ENCODE results near the gene SCN4A. TPM values are rescaled to one million over a fixed set of nuclear protein-coding genes. Genes with fewer than 3 reads are reported as not detected.
A peak's percentile ranks its signal among the peaks of the same experiment; 100 is the strongest.

The SCN4A gene
- total RNA-seq, 3 donors from 2014 or later (not counting 1 experiment from before 2014, with no cell fraction given): 0.10 to 0.14 (median 0.14) TPM

- Mint-ChIP-seq H3K27me3 (ENCODE audit: low read depth in 2 of 2) (no peaks in the 10 kb centered on the region), H3K4me1 (peaks cover 64 to 66% of the 10 kb centered on the region in 2 donors), H3K27ac (peak overlapping the region; percentile 94 to 100), H3K4me3 (peak overlapping the region; percentile 98), H3K9me3 (no peaks in the 10 kb centered on the region), H3K36me3 (no peaks in the 10 kb centered on the region)
- H3K36me3 ChIP-seq (ENCODE audit: control insufficient read depth, insufficient read depth, low read length): no peaks in the 10 kb centered on the region
- H3K27me3 ChIP-seq (ENCODE audit: control insufficient read depth, insufficient read depth, low read length): no peaks in the 10 kb centered on the region
- H3K4me3 ChIP-seq (ENCODE audit: low read length): peak overlapping the region; percentile 31
- H3K27ac ChIP-seq (ENCODE audit: low read length): peak overlapping the region; percentile 91
- DNase-seq: no peak
- H3K4me1 ChIP-seq (ENCODE audit: control insufficient read depth, insufficient read depth, low read length): peaks cover 64% of the 10 kb centered on the region
- WGBS (ENCODE audit: insufficient coverage): 5% methylated on average over 3 of the region's 3 CpGs
- ATAC-seq: no peak
- no peaks in the 10 kb centered on the region for H3K9me3 ChIP-seq (ENCODE audit: control insufficient read depth, insufficient read depth, low read length)
- intact Hi-C loops (cut with micrococcal nuclease): loop anchor here (1.0 kb wide), 1 partner anchor 8 kb away; no protein-coding TSS in a partner anchor
- TF ChIP-seq CTCF (IDR thresholded peaks at IDR 0.05): no peak
Observed at GRCh38 chr17:64016974-64017373, 44.3 kb upstream of the SCN4A start.

GRCh38 chr17:64016231-64016784 is 43.6 kb upstream of the SCN4A start:
- peaks cover 65 to 70% of the 10 kb centered on the region in 2 donors for H3K4me1 Mint-ChIP-seq
- no peaks in the 10 kb centered on the region for H3K27me3 Mint-ChIP-seq (ENCODE audit: low read depth in 2 of 2)
- Histone ChIP-seq H3K4me3 (ENCODE audit: low read length) (peak overlapping the region; percentile 31), H3K27ac (ENCODE audit: low read length) (peak overlapping the region; percentile 91), H3K4me1 (ENCODE audit: control insufficient read depth, insufficient read depth, low read length) (peaks cover 57% of the 10 kb centered on the region), H3K27me3 (ENCODE audit: control insufficient read depth, insufficient read depth, low read length) (no peaks in the 10 kb centered on the region), H3K36me3 (ENCODE audit: control insufficient read depth, insufficient read depth, low read length) (peaks cover 2% of the 10 kb centered on the region), H3K9me3 (ENCODE audit: control insufficient read depth, insufficient read depth, low read length) (no peaks in the 10 kb centered on the region)
- H3K4me3 Mint-ChIP-seq: peak overlapping the region; percentile 98
- intact Hi-C loops (cut with micrococcal nuclease): loop anchor here (1.0 kb wide), 1 partner anchor 9 kb away; no protein-coding TSS in a partner anchor
- ATAC-seq: no peak
- no peak for TF ChIP-seq CTCF (IDR thresholded peaks at IDR 0.05)
- peak in 1 of 2 donors; percentile 55 for DNase-seq
- 15% methylated on average over 4 of the region's 5 CpGs for WGBS (ENCODE audit: insufficient coverage)
- no peaks in the 10 kb centered on the region for H3K9me3 Mint-ChIP-seq
- H3K27ac Mint-ChIP-seq: peak overlapping the region; percentile 94 to 100
- no peaks in the 10 kb centered on the region for H3K36me3 Mint-ChIP-seq

- H3K27me3 ChIP-seq (ENCODE audit: control insufficient read depth, insufficient read depth, low read length): no peaks in the 10 kb centered on the region
- H3K4me3 ChIP-seq (ENCODE audit: low read length): no peak overlapping the region
Observed at GRCh38 chr17:64015447-64015846, 42.7 kb upstream of the SCN4A start.

More at GRCh38 chr17:64015447-64015846, 42.7 kb upstream of the SCN4A start:
- H3K9me3 Mint-ChIP-seq: no peaks in the 10 kb centered on the region
- WGBS (ENCODE audit: insufficient coverage): 79% methylated on average over 3 of the region's 6 CpGs
- peak overlapping the region; percentile 90 for H3K4me3 Mint-ChIP-seq
- DNase-seq: no peak
- intact Hi-C loops (cut with micrococcal nuclease): no loop called here
- ATAC-seq: no peak
- no peaks in the 10 kb centered on the region for H3K9me3 ChIP-seq (ENCODE audit: control insufficient read depth, insufficient read depth, low read length)
- peaks cover 51% of the 10 kb centered on the region for H3K4me1 ChIP-seq (ENCODE audit: control insufficient read depth, insufficient read depth, low read length)
- no peaks in the 10 kb centered on the region for H3K36me3 Mint-ChIP-seq
- peak overlapping the region; percentile 94 to 100 for H3K27ac Mint-ChIP-seq
- H3K36me3 ChIP-seq (ENCODE audit: control insufficient read depth, insufficient read depth, low read length): peaks cover 4% of the 10 kb centered on the region
- H3K4me1 Mint-ChIP-seq: peaks cover 68 to 76% of the 10 kb centered on the region in 2 donors
- no peaks in the 10 kb centered on the region for H3K27me3 Mint-ChIP-seq (ENCODE audit: low read depth in 2 of 2)
- no peak for TF ChIP-seq CTCF (IDR thresholded peaks at IDR 0.05)
- H3K27ac ChIP-seq (ENCODE audit: low read length): peak overlapping the region; percentile 91
